MV-4-11 (cell line): Measurements from ENCODE around the gene DPYSL5.
A peak's percentile ranks its signal among the peaks of the same experiment; 100 is the strongest.

Experiments used
- DNase-seq: peaks from one replicate; lab custom pipeline; 2025; lab: John Stamatoyannopoulos, UW

The DPYSL5 gene

GRCh38 chr2:26932974-26933373, 85.0 kb downstream of the DPYSL5 start:
- no peak for DNase-seq

GRCh38 chr2:26933431-26934334, 85.8 kb downstream of the DPYSL5 start:
- no peak for DNase-seq

- no peak for DNase-seq
These were observed 86.4 kb downstream of the DPYSL5 start for GRCh38 chr2:26934335-26934724.

DNA sequence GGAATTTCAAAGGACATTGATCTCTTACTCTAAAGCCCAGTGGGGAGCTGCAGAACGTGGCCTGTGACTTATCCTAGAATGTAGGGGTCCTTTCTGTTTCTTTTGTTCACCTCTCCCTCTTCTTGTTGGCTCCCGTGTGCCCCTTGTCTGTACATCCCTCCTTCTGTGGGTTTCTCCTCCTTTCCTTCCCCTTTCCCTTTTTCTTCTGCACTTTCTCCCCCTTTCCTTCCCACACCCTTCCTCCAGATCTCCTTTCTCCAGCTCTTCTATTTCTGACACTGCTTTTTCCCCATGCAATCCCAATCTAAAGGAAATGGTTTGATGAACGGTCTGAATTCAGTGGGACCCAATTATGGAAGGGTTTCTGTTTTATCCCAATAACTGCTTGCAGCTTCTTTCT, 87.1 kb downstream of the DPYSL5 start:
- no peak for DNase-seq

GRCh38 chr2:26936855-26937254, 88.9 kb downstream of the DPYSL5 start:
- no peak for DNase-seq

DNA sequence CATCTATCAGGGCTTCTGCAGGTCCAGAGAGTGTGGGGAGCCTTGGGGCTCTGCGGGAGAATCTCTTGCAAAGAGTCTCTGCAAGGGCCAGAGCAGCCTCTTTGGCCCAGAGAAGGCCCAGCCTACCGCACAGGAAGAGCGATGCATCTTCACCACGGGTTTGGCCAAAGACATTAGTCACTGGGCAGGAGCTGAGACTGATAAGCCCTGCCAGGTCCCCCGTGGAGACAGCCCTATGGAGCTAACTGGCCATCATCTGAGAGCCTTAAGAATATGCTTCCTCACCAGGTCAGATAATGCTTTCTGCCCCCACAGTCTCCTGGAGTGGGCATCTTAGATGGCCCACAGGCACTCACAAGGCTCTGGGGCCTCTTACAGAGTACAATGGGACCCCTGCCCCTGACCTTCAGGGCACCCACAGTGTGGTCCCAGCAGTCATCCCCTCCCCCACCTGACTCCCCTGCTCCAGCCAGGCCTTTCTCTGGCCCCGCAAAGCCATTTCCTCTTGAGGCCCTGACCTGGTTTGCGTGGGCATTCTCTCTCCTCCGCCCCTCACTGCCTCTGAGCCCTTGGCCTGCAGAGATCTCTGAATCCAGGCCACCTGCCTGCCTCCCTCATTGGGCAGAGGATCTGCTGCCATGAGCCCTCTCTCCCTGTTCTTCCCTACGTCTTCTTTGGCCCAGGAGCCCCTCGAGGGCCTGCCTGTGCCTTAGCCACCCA, 90.6 kb downstream of the DPYSL5 start:
- no peak for DNase-seq

DNA sequence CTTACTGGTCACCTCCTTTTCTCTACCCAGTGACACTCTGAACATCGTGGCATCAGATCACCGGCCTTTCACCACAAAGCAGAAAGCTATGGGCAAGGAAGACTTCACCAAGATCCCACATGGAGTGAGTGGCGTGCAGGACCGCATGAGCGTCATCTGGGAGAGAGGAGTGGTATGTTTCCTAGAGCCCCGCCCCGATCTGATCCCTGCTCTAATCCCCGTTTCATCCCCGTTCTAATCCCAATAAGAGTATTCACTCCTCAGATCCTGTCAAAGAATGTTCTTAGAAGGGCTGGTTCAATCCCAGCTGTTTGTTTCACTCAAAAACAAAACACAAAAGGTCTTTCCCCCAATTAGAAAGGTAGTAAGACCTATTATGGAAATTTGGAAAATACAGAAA, 92.1 kb downstream of the DPYSL5 start:
- DNase-seq, result no peak

- no peak for DNase-seq
These were observed 93.6 kb downstream of the DPYSL5 start for GRCh38 chr2:26941486-26941885.

GRCh38 chr2:26942543-26943295, 94.8 kb downstream of the DPYSL5 start:
- DNase-seq, result peak; percentile 47

- DNase-seq, result no peak
These were observed 98.2 kb downstream of the DPYSL5 start for GRCh38 chr2:26945991-26946750.

- DNase-seq, result peak; percentile 66
These were observed 99.2 kb downstream of the DPYSL5 start for GRCh38 chr2:26946841-26947784.

DNA sequence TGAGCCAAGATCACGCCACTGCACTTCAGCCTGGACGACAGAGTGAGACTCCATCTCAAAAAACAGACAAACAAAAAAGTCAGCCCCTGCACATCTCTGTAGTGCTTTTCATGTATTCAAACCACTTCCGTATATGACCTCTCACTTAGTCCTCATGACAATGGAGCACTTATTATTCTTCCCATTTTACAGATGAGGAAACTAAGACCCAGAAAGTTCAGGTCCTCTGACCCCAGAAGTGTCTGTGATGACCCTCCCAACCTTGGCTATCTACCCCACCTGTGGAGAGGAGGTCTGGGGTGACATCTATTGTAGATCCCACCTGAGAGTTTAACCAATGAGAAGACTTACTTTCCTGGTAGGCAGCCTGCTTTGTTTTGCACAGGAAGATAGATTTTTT, 100.9 kb downstream of the DPYSL5 start:
- no peak for DNase-seq

- no peak for DNase-seq
These were observed 102.3 kb downstream of the DPYSL5 start for GRCh38 chr2:26950246-26950645.

DNA sequence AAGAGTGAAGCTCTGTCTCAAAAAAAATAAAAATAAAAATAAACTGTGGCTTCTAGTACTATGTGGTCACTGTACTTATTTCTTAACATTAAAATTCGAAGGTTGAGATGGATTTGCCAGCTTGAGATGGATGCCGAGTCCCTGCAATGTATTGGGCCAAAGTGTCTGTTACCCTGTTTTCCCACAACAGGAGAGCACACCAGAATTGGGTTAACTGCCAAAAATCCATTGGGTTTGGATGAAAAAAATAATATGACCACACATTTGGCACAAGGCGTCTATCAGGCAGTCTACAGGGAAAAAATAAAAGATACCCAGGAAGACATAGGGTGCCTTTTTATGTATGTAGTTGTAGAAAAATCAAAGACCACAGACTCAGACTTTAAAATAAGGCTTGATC, 103.3 kb downstream of the DPYSL5 start:
- no peak for DNase-seq

- no peak for DNase-seq
These were observed 104.4 kb downstream of the DPYSL5 start for GRCh38 chr2:26952374-26952773.

DNA sequence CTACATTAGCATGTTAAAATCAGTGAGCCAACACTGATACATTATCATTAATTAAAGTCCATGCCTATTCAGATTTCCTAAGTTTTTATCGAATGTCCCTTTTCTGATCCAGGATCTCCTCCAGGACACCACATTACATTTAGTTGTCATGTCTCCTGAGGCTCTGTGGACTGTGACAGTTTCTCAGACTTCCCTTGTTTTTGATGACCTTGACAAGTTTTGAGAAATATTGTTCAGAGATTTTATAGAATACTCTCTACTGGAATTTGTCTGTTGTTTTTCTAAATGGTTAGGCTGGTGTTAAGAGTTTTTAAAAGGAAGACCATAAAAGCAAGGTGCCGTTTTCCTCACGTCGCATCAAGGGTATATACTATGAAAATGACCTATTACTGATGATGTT, 106.2 kb downstream of the DPYSL5 start:
- no peak for DNase-seq

- no peak for DNase-seq
These were observed 109.1 kb downstream of the DPYSL5 start for GRCh38 chr2:26957041-26957440.

- no peak for DNase-seq
These were observed 109.6 kb downstream of the DPYSL5 start for GRCh38 chr2:26957534-26957933.

DNA sequence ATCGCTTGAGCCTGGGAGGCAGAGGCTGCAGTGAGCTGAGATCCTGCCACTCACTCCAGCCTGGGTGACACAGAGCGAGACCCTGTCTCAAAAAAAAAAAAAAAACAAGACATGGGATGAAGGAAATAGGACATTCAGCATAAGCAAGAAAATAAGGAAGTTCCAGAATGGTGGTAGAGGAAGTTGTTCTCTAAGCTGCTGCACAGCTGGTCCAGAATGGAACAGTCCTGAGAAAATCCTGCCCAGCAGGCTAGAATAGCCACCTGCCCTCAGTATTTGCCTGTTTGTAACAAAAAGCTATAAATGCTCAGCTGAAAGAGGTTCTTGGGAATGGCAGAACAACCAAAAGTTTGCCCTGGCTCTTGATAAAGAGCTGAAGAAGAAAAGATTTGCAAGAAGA, 111.4 kb downstream of the DPYSL5 start:
- DNase-seq, result peak; percentile 65

DNA sequence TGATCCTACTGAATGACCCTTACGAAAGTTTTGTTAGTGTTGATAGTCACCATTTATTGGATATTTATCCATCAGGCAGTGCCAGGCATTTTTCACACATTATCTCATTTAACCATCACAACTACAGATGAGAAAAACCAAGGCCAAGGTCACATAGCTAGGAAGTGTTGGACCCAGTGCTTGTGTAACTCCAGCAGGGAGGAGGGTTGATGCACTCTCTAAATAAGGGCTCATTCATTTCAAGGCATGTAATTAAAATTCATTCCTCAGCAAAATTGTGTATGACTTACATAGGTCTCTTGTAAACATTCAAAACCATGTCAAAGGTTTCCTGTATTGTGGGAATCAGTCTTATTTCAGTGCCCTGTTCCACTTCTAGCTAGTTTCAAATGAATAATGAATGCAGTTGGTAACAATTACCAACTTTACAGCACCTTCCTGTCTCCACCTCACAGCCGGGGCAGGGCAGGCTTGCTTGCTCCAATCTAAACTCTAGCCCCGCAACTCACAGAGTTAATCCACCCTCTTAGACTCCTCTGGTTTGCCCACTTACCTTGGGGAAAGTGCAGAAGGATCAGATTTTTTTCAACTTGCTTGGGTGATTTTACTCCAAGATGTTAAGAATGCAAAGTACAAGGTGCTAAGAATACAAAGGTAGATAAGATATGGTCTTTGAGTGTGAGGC, 116.7 kb downstream of the DPYSL5 start:
- DNase-seq, result no peak
